Lower lobe of right lung (tissue), 2 donors: Measurements from ENCODE around the gene PPP1R8. TPM values are rescaled to one million over a fixed set of nuclear protein-coding genes. Genes with fewer than 3 reads are reported as not detected.
"Not testable (repeated sequence)": the region's sequence is repeated elsewhere in the genome, so short reads cannot be mapped to it uniquely, and the experiment has no call there.

ENCODE experiments used
- ATAC-seq, 2 donors: fragments of 200-7000 bp; cut with Tn5 transposase; one replicate each; pipeline ENCODE4 v1.9.1; 2020 to 2022; ENCODE audit warnings: mild to moderate bottlenecking in 2 of 2, moderate library complexity in 2 of 2
- DNase-seq: peaks from one replicate; pipeline ENCODE4 v3.0.0-alpha.2; 2020
- H3K27ac ChIP-seq: fragments of 200-600 bp; one replicate; pipeline ENCODE4 v1.8.0; 2022
- H3K27me3 ChIP-seq: fragments of 200-600 bp; one replicate; pipeline ENCODE4 v1.8.0; 2022; ENCODE audit warnings: low read depth
- H3K36me3 ChIP-seq: fragments of 200-600 bp; one replicate; pipeline ENCODE4 v1.8.0; 2022; ENCODE audit warnings: mild to moderate bottlenecking
- H3K4me1 ChIP-seq: fragments of 200-600 bp; one replicate; pipeline ENCODE4 v1.8.0; 2022
- H3K4me3 ChIP-seq: fragments of 200-600 bp; one replicate; pipeline ENCODE4 v1.8.0; 2022; ENCODE audit warnings: mild to moderate bottlenecking
- H3K9me3 ChIP-seq: fragments of 200-600 bp; one replicate; pipeline ENCODE4 v1.8.0; 2022
- intact Hi-C: fragments of 100-400 bp; cut with DNase I; formaldehyde crosslinking; loops from one replicate; pipeline ENCODE4 v1.11.0; 2022
- total RNA-seq: library from RNA; stranded (reverse); fragmentation: NEBNext Ultra II Directional; extraction: Animal tissue kit (Norgen Biotek cat#: 25700); gene quantifications from one replicate; pipeline ENCODE4 v1.2.1, GENCODE V29; 2021
- TF ChIP-seq, protein P1 (sequence below): fragments of 200-600 bp; IDR thresholded peaks from one replicate; pipeline ENCODE4 v1.8.0; 2022; ENCODE audit warnings: antibody characterized with exemption, mild to moderate bottlenecking
- donor health status: DM: no; HTN: yes; CAD: no; lungs with severe emphysema.

PPP1R8 gene
- total RNA-seq, 1 donor from 2014 or later, result 31.3 TPM

GRCh38 chr1:27835501-27835900, 4.9 kb downstream of the PPP1R8 start:
- H3K9me3 ChIP-seq, result no peaks in the 10 kb centered on the region
- H3K36me3 ChIP-seq, result peaks cover 56% of the 10 kb centered on the region
- intact Hi-C loops, result no loop called here
- ATAC-seq (no peak), DNase-seq (no peak)
- no peaks in the 10 kb centered on the region for H3K27me3 ChIP-seq
- H3K27ac ChIP-seq, result no peak overlapping the region
- TF ChIP-seq, protein P1, sequence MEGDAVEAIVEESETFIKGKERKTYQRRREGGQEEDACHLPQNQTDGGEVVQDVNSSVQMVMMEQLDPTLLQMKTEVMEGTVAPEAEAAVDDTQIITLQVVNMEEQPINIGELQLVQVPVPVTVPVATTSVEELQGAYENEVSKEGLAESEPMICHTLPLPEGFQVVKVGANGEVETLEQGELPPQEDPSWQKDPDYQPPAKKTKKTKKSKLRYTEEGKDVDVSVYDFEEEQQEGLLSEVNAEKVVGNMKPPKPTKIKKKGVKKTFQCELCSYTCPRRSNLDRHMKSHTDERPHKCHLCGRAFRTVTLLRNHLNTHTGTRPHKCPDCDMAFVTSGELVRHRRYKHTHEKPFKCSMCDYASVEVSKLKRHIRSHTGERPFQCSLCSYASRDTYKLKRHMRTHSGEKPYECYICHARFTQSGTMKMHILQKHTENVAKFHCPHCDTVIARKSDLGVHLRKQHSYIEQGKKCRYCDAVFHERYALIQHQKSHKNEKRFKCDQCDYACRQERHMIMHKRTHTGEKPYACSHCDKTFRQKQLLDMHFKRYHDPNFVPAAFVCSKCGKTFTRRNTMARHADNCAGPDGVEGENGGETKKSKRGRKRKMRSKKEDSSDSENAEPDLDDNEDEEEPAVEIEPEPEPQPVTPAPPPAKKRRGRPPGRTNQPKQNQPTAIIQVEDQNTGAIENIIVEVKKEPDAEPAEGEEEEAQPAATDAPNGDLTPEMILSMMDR, result no peak
- H3K4me3 ChIP-seq, result no peak overlapping the region
- H3K4me1 ChIP-seq, result peaks cover 23% of the 10 kb centered on the region

DNA sequence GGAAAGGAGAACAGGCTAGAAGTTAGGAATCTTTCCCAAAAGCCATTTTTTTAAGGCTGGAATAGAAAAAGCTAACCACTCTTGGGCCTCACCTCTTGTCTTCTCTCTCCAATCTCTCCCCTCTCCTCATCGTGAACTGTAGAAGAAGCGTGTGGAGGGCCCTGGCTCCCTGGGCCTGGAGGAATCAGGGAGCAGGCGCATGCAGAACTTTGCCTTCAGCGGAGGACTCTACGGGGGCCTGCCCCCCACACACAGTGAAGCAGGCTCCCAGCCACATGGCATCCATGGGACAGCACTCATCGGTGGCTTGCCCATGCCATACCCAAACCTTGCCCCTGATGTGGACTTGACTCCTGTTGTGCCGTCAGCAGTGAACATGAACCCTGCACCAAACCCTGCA, 19.4 kb downstream of the PPP1R8 start:
- Histone ChIP-seq H3K4me3 (no peak overlapping the region), H3K4me1 (no peaks in the 10 kb centered on the region), H3K27ac (no peak overlapping the region), H3K9me3 (no peaks in the 10 kb centered on the region), H3K36me3 (peaks cover 70% of the 10 kb centered on the region), H3K27me3 (no peaks in the 10 kb centered on the region)
- TF ChIP-seq, protein P1, result no peak
- intact Hi-C loops, result no loop called here
- DNase-seq (no peak), ATAC-seq (no peak)

- ATAC-seq, result no peak
- Histone ChIP-seq H3K27me3 (no peaks in the 10 kb centered on the region), H3K27ac (no peak overlapping the region), H3K9me3 (no peaks in the 10 kb centered on the region), H3K4me1 (peaks cover 7% of the 10 kb centered on the region), H3K36me3 (peaks cover 18% of the 10 kb centered on the region), H3K4me3 (no peak overlapping the region)
- TF ChIP-seq, protein P1, result no peak
- intact Hi-C loops, result no loop called here
- no peak for DNase-seq
These were observed 24.5 kb downstream of the PPP1R8 start for GRCh38 chr1:27855085-27855484.

- ATAC-seq (no peak), DNase-seq (no peak)
- Histone ChIP-seq H3K9me3 (no peaks in the 10 kb centered on the region), H3K4me3 (no peak overlapping the region), H3K27me3 (no peaks in the 10 kb centered on the region), H3K4me1 (peaks cover 7% of the 10 kb centered on the region), H3K36me3 (peaks cover 2% of the 10 kb centered on the region), H3K27ac (no peak overlapping the region)
- TF ChIP-seq, protein P1, result no peak
- intact Hi-C loops, result no loop called here
These were observed 26.2 kb downstream of the PPP1R8 start for GRCh38 chr1:27856561-27857343.

GRCh38 chr1:27857552-27857951, 27.0 kb downstream of the PPP1R8 start:
- intact Hi-C loops, H3K4me3 ChIP-seq, H3K27me3 ChIP-seq, DNase-seq, H3K36me3 ChIP-seq, H3K27ac ChIP-seq, ATAC-seq, H3K9me3 ChIP-seq: not testable (repeated sequence)
- peaks cover 14% of the 10 kb centered on the region for H3K4me1 ChIP-seq
